Smooth muscle cell (in vitro differentiated cells): ENCODE results near the gene ARHGAP45. TPM values are rescaled to one million over a fixed set of nuclear protein-coding genes. Genes with fewer than 3 reads are reported as not detected.
A peak's percentile ranks its signal among the peaks of the same experiment; 100 is the strongest.

ENCODE experiments used
- DNase-seq: peaks from one replicate; lab custom pipeline; 2025; ENCODE audit not compliant: unreplicated experiment; lab: John Stamatoyannopoulos, UW
- H2AFZ ChIP-seq: fragments of 200-600 bp; sonication (generic); 2 replicates; pipeline ENCODE4 v1.6.0; 2016; ENCODE audit warnings: antibody characterized with exemption, low read depth, mild to moderate bottlenecking
- H3F3A ChIP-seq: fragments of 200-600 bp; sonication (generic); 2 replicates; pipeline ENCODE4 v1.6.0; 2017; ENCODE audit warnings: antibody characterized with exemption, low read depth
- H3K27ac ChIP-seq: fragments of 200-600 bp; sonication (generic); 2 replicates; pipeline ENCODE4 v1.5.1; 2016; ENCODE audit warnings: low read depth, mild to moderate bottlenecking
- H3K27me3 ChIP-seq: fragments of 200-600 bp; sonication (generic); 2 replicates; pipeline ENCODE4 v1.6.1; 2016; ENCODE audit warnings: low read depth, mild to moderate bottlenecking
- H3K36me3 ChIP-seq: fragments of 200-600 bp; sonication (generic); 2 replicates; pipeline ENCODE4 v1.5.1; 2016; ENCODE audit warnings: low read depth
- H3K4me1 ChIP-seq: fragments of 200-600 bp; sonication (generic); 2 replicates; pipeline ENCODE4 v1.5.1; 2016; ENCODE audit warnings: low read depth
- H3K4me2 ChIP-seq: fragments of 200-600 bp; sonication (generic); 2 replicates; pipeline ENCODE4 v1.6.0; 2016; ENCODE audit warnings: mild to moderate bottlenecking
- H3K4me3 ChIP-seq: fragments of 200-600 bp; sonication (generic); 2 replicates; pipeline ENCODE4 v1.5.1; 2016; ENCODE audit warnings: mild to moderate bottlenecking
- H3K79me2 ChIP-seq: fragments of 200-600 bp; sonication (generic); 2 replicates; pipeline ENCODE4 v1.6.0; 2016; ENCODE audit warnings: low read depth, mild to moderate bottlenecking
- H3K9ac ChIP-seq: fragments of 200-600 bp; sonication (generic); 2 replicates; pipeline ENCODE4 v1.6.0; 2016; ENCODE audit warnings: low read depth
- H3K9me3 ChIP-seq: fragments of 200-600 bp; sonication (generic); replicated peaks from 2 replicates; pipeline ENCODE4 v1.5.1; 2016; ENCODE audit warnings: low read depth
- H4K20me1 ChIP-seq: fragments of 200-600 bp; sonication (generic); 2 replicates; pipeline ENCODE4 v1.6.0; 2016; ENCODE audit warnings: low read depth
- CTCF ChIP-seq: fragments of 200-600 bp; sonication (generic); IDR thresholded peaks from 2 replicates; pipeline ENCODE4 v1.5.1; 2017; ENCODE audit warnings: borderline replicate concordance, mild to moderate bottlenecking, antibody characterized with exemption; ENCODE audit not compliant: insufficient read depth, poor library complexity, severe bottlenecking
- WGBS: methylation state at CpG from one replicate; pipeline ENCODE4 v1.1.7; 2016; ENCODE audit warnings: low lambda C conversion rate; 5-methylcytosine and 5-hydroxymethylcytosine counted together
- polyA plus RNA-seq: library from polyadenylated mRNA; unstranded; fragments of >200 nt; fragmentation: Nextera tagmentation; extraction: Ambion mirVana; gene quantifications from 2 replicates; pipeline ENCODE4 v1.2.1, GENCODE V29; 2016
- total RNA-seq: library from RNA; depleted of rRNA; stranded (reverse); fragments of >200 nt; gene quantifications from 2 replicates; pipeline ENCODE4 v1.2.3, GENCODE V29; 2014

ARHGAP45 gene
- total and polyA plus RNA-seq, 2 experiments from 2014 or later = 4.4 to 8.0 TPM

GRCh38 chr19:1104311-1105007, 37.5 kb downstream of the ARHGAP45 start:
- Histone ChIP-seq H3K4me2 (peak overlapping the region; percentile 99), H3K36me3 (no peaks in the 10 kb centered on the region), H3K27ac (peak overlapping the region; percentile 90), H3K79me2 (no peaks in the 10 kb centered on the region), H3K9ac (peak overlapping the region; percentile 98), H3K4me3 (peak overlapping the region; percentile 97), H4K20me1 (peaks cover 32% of the 10 kb centered on the region), H3K9me3 (no peaks in the 10 kb centered on the region), H2AFZ (no peak overlapping the region), H3F3A (peaks cover 24% of the 10 kb centered on the region), H3K27me3 (no peaks in the 10 kb centered on the region), H3K4me1 (peaks cover 14% of the 10 kb centered on the region)
- DNase-seq = peak; percentile 79
- WGBS = under 1% methylated on average over 22 of the region's 93 CpGs
- no peak for TF ChIP-seq CTCF

GRCh38 chr19:1105008-1105872, 38.3 kb downstream of the ARHGAP45 start:
- Histone ChIP-seq H3K4me2 (peak overlapping the region; percentile 99), H3K4me3 (peak overlapping the region; percentile 97), H4K20me1 (peaks cover 32% of the 10 kb centered on the region), H3K36me3 (no peaks in the 10 kb centered on the region), H3F3A (peaks cover 24% of the 10 kb centered on the region), H3K27me3 (no peaks in the 10 kb centered on the region), H3K9ac (peak overlapping the region; percentile 98), H3K9me3 (no peaks in the 10 kb centered on the region), H3K27ac (peak overlapping the region; percentile 90), H3K4me1 (peaks cover 14% of the 10 kb centered on the region), H3K79me2 (no peaks in the 10 kb centered on the region), H2AFZ (no peak overlapping the region)
- WGBS = 33% methylated on average over 60 of the region's 69 CpGs
- DNase-seq = no peak
- no peak for TF ChIP-seq CTCF

GRCh38 chr19:1105873-1106840, 39.2 kb downstream of the ARHGAP45 start:
- 94% methylated on average over 29 of the region's 32 CpGs for WGBS
- TF ChIP-seq CTCF = no peak

More at GRCh38 chr19:1105873-1106840, 39.2 kb downstream of the ARHGAP45 start:
- Histone ChIP-seq H2AFZ (no peak overlapping the region), H3K4me2 (no peak overlapping the region), H3K36me3 (no peaks in the 10 kb centered on the region), H3K9me3 (no peaks in the 10 kb centered on the region), H3K4me1 (peaks cover 14% of the 10 kb centered on the region), H3K27ac (peak overlapping the region; percentile 90), H3K79me2 (no peaks in the 10 kb centered on the region), H4K20me1 (peaks cover 32% of the 10 kb centered on the region), H3K9ac (no peak overlapping the region), H3F3A (peaks cover 28% of the 10 kb centered on the region), H3K27me3 (no peaks in the 10 kb centered on the region), H3K4me3 (no peak overlapping the region)
- no peak for DNase-seq
